Measurements from ENCODE around the gene ASTN2. TPM values are rescaled to one million over a fixed set of nuclear protein-coding genes. Genes with fewer than 3 reads are reported as not detected.

ASTN2 gene
- total RNA-seq, 2 experiments from 2014 or later: 1.7 to 4.2 TPM

DNA sequence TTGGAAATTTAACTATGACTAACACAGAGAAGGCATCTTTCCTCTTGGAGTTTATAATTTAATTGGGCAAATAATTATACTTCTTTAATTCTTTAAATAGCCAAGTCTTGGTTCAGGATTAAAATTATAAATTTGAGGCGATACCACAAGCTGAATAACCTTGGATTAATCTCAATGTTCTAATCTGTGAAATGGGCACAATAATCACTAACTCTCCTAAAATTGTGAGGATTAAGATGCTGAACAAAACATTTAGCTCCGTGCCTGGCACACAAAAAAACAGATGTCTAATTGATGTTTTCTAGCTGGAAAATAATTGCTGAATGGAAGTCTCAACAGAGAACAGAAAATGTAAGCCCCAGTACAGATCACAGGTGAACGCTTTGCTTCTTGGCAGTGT lies 797.5 kb downstream of the ASTN2 start:
- Histone ChIP-seq H3K4me1 (ENCODE audit: insufficient read depth, low read length, poor library complexity, severe bottlenecking) (no peaks in the 10 kb centered on the region), H3K9me3 (ENCODE audit: low read length) (no peaks in the 10 kb centered on the region), H3K4me3 (ENCODE audit: low read depth, low read length, poor library complexity, severe bottlenecking) (no peak overlapping the region), H4K20me1 (ENCODE audit: insufficient read depth, low read length) (no peaks in the 10 kb centered on the region), H3K36me3 (ENCODE audit: insufficient read depth, low read length) (no peaks in the 10 kb centered on the region), H3K27ac (ENCODE audit: low read depth, low read length, poor library complexity, severe bottlenecking) (no peak overlapping the region), H2AFZ (ENCODE audit: low read length) (no peak overlapping the region), H3K79me2 (ENCODE audit: insufficient read depth, low read depth, low read length) (no peaks in the 10 kb centered on the region), H3K9me2 (ENCODE audit: insufficient read depth, low read length) (no peaks in the 10 kb centered on the region), H3K4me2 (ENCODE audit: low read length) (no peak overlapping the region)
- BruUV-seq (replicated peaks): no TSS peak
- intact Hi-C loops (cut with micrococcal nuclease; ENCODE audit: unreplicated experiment): no loop called here
- ChIA-PET CTCF (ENCODE audit: unreplicated experiment) (no interaction called here), POLR2A (no interaction called here)
- TF ChIP-seq, protein P1, sequence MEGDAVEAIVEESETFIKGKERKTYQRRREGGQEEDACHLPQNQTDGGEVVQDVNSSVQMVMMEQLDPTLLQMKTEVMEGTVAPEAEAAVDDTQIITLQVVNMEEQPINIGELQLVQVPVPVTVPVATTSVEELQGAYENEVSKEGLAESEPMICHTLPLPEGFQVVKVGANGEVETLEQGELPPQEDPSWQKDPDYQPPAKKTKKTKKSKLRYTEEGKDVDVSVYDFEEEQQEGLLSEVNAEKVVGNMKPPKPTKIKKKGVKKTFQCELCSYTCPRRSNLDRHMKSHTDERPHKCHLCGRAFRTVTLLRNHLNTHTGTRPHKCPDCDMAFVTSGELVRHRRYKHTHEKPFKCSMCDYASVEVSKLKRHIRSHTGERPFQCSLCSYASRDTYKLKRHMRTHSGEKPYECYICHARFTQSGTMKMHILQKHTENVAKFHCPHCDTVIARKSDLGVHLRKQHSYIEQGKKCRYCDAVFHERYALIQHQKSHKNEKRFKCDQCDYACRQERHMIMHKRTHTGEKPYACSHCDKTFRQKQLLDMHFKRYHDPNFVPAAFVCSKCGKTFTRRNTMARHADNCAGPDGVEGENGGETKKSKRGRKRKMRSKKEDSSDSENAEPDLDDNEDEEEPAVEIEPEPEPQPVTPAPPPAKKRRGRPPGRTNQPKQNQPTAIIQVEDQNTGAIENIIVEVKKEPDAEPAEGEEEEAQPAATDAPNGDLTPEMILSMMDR (conservative IDR thresholded peaks at IDR 0.05; ENCODE audit: low read length): no peak
- TF ChIP-seq EZH2phosphoT487 (IDR thresholded peaks at IDR 0.05; ENCODE audit: borderline replicate concordance, low read depth, low read length): no peak
- no peak for DNase-seq (ENCODE audit: low spot score)

DNA sequence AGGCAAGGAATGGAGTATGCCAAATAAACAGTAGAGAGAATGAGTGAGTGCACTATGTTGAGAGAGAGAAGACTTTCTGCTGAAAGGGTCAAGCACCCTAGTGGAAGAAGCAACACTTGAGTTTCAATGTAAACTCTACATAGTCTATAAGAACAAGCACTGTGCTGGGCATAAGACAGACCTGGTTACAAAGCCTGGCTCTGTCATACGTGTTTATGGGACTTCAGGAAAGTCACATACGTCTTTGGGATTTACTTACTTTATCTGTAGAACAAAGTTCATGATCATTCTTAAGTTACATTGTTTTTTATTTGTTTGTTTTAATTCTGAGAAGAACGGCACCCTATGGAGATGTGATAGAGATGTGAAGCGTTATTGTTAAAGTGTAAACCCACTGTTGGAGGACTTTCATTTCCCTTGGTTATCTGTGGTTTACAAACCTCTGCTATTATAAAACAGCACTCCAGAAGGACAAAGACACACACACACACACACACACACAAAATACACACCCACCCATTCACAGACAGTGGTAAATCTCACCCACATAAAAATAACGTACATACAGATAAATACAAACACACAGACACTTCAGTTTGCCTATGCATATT lies 798.4 kb downstream of the ASTN2 start:
- POLR2A ChIA-PET: no interaction called here
- no peak for TF ChIP-seq EZH2phosphoT487 (IDR thresholded peaks at IDR 0.05; ENCODE audit: borderline replicate concordance, low read depth, low read length)
- TF ChIP-seq, protein P1 (conservative IDR thresholded peaks at IDR 0.05; ENCODE audit: low read length): no peak
- Histone ChIP-seq H3K4me3 (ENCODE audit: low read depth, low read length, poor library complexity, severe bottlenecking) (no peak overlapping the region), H3K4me1 (ENCODE audit: insufficient read depth, low read length, poor library complexity, severe bottlenecking) (no peaks in the 10 kb centered on the region), H3K4me2 (ENCODE audit: low read length) (no peak overlapping the region), H3K27ac (ENCODE audit: low read depth, low read length, poor library complexity, severe bottlenecking) (no peak overlapping the region), H2AFZ (ENCODE audit: low read length) (no peak overlapping the region), H4K20me1 (ENCODE audit: insufficient read depth, low read length) (no peaks in the 10 kb centered on the region), H3K79me2 (ENCODE audit: insufficient read depth, low read depth, low read length) (no peaks in the 10 kb centered on the region), H3K9me2 (ENCODE audit: insufficient read depth, low read length) (no peaks in the 10 kb centered on the region), H3K9me3 (ENCODE audit: low read length) (no peaks in the 10 kb centered on the region), H3K36me3 (ENCODE audit: insufficient read depth, low read length) (no peaks in the 10 kb centered on the region)
- DNase-seq (ENCODE audit: low spot score): no peak
- CTCF ChIA-PET (ENCODE audit: unreplicated experiment): no interaction called here
- intact Hi-C loops (cut with micrococcal nuclease; ENCODE audit: unreplicated experiment): no loop called here
- BruUV-seq (replicated peaks): no TSS peak

DNA sequence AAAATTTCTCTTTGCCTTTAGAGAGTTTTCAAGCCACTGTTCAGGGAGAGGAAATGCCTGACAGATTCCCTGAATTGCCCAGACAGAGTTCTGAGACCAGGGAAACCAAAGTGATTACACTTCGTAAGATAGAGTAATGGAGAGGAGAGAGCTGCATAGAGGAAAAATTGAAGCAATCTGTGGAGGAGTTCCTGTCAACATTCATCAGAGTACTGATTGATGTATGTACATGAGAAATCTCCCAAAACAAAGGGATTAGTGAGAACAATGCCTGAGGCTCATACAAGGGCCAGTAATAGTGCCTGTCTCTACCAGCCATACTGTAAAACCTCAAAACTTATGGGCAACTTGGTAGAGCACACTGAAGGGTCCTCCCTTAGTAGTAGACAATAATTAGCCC lies 806.8 kb downstream of the ASTN2 start:
- Histone ChIP-seq H3K27ac (ENCODE audit: low read depth, low read length, poor library complexity, severe bottlenecking) (no peak overlapping the region), H4K20me1 (ENCODE audit: insufficient read depth, low read length) (no peaks in the 10 kb centered on the region), H2AFZ (ENCODE audit: low read length) (no peak overlapping the region), H3K9me3 (ENCODE audit: low read length) (no peaks in the 10 kb centered on the region), H3K9me2 (ENCODE audit: insufficient read depth, low read length) (no peaks in the 10 kb centered on the region), H3K4me1 (ENCODE audit: insufficient read depth, low read length, poor library complexity, severe bottlenecking) (no peaks in the 10 kb centered on the region), H3K4me2 (ENCODE audit: low read length) (no peak overlapping the region), H3K36me3 (ENCODE audit: insufficient read depth, low read length) (no peaks in the 10 kb centered on the region), H3K79me2 (ENCODE audit: insufficient read depth, low read depth, low read length) (no peaks in the 10 kb centered on the region), H3K4me3 (ENCODE audit: low read depth, low read length, poor library complexity, severe bottlenecking) (no peak overlapping the region)
- no peak for DNase-seq (ENCODE audit: low spot score)
- BruUV-seq (replicated peaks): no TSS peak
- CTCF ChIA-PET (ENCODE audit: unreplicated experiment): no interaction called here
- TF ChIP-seq, protein P1 (conservative IDR thresholded peaks at IDR 0.05; ENCODE audit: low read length): no peak
- no peak for TF ChIP-seq EZH2phosphoT487 (IDR thresholded peaks at IDR 0.05; ENCODE audit: borderline replicate concordance, low read depth, low read length)
- POLR2A ChIA-PET: no interaction called here
- intact Hi-C loops (cut with micrococcal nuclease; ENCODE audit: unreplicated experiment): no loop called here
